NCI-H1092 (cell line): Measurements from ENCODE around the gene CYP2A6.
"Not testable (repeated sequence)": the region's sequence is repeated elsewhere in the genome, so short reads cannot be mapped to it uniquely, and the experiment has no call there.

Experiments used
- DNase-seq: peaks from one replicate; lab custom pipeline; 2025; lab: John Stamatoyannopoulos, UW

CYP2A6 gene

DNA sequence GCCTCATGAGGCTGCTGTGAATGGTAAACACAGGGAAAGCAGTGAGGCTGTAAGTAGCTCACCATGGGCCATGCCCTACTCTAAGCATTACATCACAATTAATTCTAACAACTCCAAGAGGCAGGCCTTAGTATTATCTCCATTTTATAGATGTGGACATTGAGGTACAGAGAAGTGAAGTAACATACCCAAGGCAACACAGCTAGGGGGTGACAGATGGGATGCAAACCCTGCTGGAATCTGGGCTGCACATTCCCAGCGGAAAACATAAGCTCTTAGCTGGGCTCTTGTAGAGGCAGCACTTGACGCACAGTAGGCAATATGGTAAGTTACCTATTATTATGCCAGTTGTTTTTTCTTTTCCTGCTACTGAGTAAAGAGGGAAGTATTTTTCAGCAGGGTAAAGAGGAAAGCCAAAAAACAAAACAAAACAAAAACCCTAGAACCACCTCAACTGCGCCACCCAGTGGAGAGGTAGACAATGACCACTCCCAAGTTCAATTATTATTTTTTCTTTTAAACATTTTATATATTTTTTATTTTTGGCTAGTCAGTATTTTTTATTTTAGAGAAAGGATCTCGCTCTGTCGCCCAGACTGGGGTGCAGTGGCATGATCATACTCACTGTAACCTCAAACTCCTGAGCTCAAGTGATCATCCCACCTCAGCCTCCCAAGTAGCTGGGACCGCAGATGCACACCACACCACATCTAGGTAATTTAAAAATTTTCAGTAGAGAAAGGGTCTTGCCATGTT is 30.6 kb downstream of the CYP2A6 start:
- DNase-seq = not testable (repeated sequence)

DNA sequence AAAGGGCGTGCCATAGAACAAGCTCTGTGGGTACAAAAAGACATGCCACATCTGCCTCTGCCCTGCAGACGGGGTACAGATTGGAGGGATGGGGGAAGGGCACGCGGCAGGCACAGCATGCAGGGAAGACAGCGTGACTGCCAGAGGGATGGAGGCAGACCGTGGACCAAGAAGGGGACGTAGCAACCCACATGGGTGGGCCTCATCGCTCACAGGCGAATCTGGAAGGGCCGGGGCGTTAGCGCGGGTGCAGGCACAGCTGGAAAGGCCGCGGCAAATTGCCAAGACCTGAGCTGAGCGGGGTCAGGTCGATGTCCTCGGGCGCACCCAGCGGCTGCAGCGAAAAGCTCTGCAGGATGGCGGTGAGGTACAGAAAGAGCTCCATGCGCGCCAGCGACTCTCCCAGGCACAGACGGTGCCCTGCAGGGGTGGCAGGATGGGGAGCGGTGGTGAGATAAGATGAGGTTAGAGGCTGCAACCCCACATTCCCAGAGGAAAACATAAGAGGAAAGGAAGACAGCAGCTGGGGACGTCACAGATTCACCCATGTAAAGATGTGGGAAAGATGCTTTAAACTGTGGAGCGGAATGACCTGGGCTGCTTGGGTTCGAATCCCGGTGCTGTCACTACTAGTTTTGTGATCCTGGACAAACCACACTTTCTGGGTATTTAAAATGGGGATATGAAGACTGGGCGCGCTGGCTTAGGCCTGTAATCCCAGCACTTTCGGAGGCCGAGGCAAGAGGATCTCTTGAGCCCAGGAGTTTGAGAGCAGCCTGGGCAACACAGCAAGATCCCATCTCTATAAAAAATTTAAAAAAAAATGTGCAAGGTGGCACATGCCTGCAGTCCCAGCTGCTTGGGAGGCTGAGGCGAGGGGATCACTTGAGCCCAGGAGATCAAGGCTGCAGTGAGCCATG is 31.5 kb downstream of the CYP2A6 start:
- not testable (repeated sequence) for DNase-seq

DNA sequence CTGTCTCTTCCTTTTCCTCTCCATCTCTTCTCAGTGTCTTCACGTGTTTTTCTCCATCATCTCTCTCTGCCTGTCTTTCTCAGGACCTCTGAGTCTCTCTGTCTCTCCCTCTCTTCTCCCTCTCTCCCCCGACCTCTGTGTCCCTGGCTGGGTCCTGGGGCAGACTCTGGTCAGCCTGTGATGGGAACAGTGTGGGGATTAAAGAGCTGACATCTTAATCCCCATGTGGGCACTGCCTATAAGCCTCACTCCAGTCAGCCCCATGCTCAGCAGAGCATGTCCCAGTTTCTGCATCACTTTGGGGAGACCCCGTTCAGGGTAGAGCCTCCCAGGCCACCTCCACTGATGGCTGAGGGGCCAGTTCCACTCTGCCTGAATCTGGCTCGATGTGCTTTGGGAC is 35.0 kb downstream of the CYP2A6 start:
- no peak for DNase-seq

DNA sequence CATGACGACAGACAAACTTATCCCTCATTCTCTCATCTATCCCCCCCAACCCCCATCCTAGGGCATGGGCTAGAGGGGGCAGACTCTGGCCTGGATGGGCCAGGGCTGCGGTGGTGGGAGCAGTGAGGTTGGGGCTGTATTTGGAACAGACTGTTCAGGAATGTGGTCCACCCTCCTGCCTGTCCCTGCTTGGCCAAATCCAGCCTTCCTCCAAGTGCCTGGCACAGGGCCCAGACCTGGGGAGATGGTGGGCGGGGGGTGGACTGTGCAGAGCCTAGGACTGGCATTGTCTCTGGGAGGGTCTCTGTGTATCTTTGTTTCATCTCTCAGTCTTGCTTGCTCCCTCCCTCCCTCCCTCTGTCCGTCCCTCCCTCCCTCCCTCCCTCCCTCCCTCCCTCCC is 37.1 kb downstream of the CYP2A6 start:
- no peak for DNase-seq

DNA sequence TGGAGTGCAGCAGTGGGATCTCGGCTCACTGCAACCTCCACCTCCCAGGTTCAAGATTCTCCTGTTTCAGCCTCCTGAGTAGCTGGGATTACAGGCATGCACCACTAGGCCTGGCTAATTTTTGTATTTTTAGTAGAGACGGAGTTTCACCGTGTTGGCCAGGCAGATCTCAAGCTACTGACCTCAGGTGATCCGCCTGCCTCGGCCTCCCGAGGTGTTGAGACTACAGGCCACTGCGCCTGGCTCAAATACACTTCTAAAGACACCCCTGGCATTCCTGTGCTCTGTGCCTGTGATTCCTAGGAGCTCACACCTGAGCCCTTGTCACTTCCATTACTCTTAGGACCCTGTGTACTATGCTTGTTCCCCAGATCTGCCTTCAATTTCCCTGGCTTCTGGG is 37.7 kb downstream of the CYP2A6 start:
- not testable (repeated sequence) for DNase-seq

DNA sequence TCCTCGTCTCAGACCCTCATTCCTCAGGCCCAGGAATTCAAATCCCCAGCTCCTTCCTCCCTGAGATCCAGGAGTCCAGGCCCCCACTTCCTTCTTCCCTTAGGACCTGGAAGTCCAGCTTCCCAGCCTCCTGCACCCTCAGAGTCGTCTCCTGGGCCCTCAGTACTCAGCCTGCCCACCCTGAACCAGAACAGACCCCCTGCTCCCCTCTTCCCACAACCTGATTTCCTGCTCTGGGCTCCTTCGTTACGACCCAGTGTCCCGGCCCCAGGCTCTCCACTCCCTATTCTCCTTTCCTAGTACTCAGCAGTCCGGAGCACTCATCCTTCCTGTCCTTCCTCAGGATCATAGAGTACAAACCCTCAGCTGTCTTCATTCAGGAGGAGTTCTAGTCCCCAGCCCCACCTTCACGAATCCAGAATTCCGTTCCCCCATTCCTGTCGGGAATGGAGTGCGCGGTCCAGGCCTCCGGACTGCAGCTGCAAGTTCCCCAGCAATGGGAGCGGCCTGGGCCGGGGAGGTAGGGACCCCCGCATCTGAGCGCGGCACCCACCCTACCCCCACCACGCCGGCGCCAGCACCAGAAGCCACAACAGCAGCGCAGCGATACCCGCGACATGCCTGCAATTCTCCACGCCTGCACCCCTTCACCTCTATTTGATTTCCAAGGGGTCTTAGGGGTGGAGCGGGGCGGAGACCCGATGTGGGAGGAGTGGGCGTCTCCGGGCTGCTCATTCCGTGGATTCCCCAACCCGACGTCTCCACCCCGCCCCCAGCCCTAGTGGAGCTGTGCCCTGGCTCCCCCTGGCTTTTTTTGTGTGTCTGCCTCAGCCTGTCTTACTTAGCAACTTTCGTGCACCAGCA is 38.5 kb downstream of the CYP2A6 start:
- DNase-seq = no peak

DNA sequence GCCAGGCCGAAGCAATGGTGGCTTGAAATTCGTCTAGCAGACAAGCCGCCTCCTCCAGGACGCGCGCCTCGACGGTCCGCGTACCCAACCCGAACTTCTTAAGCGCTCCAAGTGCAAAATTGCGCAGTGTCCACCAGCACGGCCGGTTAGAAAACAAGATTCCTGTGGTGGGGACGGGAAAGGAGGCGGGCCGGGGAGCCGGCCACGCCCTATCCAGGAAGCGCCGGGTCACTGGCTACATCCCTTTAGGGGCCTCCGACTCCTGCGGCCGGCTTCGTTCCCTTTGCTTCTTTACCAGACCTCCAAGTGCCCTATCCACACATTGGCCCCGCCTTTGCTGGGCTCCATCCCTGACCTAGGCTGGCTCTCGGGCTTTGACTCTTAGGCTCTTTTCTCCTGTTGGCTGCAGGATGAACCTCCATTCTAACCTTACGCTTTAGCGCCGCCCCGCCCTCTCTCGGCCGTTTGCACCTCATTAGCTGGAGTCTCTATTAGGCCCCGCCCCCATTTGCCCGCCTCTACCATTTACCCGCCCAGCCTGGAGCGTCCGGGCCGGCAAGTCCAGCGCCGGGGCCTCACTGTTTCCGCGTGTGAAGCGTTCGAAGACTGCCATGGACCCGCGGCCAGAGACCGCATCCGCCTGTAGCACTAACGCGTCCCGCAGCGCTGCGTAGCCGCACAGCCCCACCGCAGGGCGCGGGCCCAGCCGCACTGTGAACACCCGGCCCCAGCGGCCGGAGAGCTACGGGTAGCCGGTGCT is 39.4 kb downstream of the CYP2A6 start:
- not testable (repeated sequence) for DNase-seq

DNA sequence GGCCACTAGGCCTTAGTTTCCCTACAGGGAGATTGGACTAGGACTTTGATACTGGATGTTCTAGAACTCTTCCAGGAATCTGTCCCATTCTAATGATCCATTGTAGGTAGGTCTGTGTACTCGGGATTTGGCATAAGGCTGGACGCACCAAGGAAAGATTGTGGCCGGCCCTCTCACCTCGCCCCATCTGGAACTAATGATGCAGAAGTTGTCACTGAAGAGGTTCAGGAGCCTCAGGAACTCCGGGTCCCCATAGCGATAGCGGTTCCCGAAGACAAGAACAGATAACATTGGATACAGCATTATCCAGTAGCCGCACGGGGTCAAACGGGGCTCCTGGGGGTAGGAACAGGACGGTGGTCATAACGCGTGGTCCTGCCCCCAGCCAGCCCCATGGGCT is 40.1 kb downstream of the CYP2A6 start:
- no peak for DNase-seq

DNA sequence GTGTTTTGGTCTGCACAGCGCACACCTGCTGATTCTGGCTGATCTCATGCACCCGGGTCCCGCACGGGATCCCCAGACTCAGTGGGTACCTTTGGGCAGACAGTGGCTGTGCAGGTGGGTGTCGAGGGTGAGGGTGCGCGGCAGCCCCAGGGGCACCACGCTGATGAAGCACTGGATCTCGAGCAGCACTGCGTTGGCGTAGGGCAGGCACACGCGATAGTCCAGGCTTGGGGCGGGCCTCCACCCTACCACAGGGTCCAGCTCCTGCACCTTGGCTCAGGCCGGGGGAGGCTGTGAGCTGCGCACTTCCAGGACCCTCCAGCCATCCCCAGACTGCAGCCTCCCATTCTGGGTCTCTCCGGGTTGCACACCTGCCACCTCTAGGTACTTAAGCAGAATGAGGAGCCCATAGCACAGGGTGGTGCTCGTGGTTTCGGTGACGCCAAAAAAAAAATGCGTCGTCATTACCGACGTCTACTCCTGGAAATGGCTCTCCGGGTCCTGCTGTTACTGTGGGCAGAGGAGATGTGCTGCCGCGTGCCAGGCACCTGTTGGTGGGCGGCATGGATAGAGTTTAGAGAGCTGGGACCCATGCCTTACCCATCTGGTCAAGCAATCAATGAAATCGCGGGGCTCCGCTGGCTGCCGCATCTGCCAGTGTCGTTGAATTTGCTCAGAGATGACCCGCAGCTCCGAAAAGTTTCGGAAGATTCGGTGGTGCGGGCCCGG is 40.7 kb downstream of the CYP2A6 start:
- DNase-seq = no peak

DNA sequence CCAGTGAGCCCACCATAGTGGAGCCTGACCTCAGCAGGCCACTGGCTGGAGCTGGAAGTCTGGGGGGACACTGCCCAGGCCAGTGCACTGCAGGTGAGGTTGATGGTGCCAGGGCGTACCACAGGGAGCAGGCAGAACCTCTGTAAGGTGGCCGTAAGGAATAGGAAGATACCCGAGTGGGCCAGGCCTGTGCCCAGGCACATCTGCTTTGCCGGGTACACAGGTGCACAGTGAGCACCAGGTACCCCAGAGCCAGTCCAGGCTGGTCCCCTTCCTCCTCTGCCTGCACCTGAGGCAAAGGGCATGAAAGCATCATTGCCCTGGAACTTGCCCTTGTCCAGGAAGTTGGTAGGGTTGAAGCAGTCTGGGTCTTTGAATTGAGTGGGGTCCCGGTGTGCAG is 41.8 kb downstream of the CYP2A6 start:
- DNase-seq = no peak

DNA sequence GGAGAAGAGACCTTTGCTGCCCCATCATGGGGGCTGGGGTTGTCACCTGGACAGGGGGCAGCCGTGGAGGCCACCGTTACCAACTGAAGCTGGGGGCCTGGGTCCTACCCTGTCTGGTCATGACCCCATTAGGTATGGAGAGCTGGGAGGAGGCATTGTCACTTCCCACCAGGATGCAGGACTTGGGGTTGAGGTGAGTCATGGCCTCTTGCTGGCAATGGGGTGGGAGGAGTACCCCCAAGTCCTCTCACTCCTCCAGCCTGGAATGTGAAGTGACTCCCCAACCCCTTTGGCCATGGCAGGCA is 42.3 kb downstream of the CYP2A6 start:
- no peak for DNase-seq

DNA sequence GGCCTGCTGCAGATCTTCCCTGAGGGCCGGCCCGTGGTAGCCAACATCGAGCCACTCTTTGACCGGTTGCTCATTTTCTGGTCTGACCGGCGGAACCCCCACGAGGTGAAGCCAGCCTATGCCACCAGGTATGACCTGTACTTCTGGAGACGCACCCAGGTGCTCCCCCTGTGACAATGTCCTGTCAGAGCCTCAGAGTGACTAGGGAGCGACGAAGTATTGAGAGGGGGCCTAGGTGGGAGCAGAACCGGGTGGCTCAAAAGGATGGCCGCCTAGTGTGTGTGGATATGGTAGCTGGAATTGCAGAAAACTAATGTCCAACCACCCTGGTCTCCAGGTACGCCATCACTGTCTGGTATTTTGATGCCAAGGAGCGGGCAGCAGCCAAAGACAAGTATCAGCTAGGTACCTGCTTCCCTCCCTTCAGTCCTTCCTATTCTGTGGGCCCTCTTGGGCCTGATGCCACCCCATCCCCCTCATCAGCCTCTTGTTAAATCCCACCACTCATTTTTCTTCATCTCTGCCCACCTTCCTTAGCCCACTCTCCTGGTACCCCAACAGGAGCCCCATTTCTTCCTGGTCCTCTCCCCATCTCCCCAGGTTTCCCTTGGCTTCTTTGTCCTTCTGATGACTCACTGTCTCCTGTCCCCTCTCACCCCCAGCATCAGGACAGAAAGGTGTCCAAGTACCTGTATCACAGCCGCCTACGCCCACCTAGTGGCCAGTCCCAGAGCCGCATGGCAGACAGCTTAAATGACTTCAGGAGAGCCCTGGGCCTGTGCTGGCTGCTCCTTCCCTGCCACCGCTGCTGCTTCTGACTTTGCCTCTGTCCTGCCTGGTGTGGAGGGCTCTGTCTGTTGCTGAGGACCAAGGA is 42.9 kb downstream of the CYP2A6 start:
- DNase-seq = no peak

DNA sequence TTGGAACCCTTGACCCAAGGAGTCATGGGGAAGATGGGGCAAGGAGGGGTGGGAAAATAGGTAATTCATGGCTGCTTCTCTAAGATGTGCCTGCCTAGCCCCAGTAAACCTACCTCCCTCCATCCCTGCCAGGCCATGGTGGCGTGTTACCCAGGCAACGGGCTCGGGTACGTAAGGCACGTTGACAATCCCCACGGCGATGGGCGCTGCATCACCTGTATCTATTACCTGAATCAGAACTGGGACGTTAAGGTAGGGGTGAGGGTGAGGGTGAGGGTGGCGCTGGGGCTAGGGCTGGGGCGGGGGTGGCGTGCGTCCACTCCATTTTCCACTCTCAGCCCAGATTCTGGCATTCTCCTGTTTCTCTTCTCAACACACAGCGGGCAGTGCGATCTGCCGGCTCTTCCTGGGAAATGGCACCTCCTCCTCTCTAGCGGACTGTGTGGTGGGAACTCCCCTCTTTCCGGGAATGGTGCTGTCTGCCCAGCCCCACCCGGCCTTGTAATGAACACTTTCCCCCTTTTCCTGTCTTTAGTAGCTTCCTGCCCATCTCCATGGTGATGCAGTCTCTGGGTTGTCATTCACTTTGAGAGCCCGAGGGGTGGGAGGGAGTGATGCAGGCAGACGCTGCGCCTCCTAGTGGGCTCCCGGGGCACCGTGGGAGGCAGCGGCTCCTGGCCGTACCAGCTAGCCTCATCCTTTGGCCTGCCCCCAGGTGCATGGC is 43.7 kb downstream of the CYP2A6 start:
- DNase-seq = no peak

DNA sequence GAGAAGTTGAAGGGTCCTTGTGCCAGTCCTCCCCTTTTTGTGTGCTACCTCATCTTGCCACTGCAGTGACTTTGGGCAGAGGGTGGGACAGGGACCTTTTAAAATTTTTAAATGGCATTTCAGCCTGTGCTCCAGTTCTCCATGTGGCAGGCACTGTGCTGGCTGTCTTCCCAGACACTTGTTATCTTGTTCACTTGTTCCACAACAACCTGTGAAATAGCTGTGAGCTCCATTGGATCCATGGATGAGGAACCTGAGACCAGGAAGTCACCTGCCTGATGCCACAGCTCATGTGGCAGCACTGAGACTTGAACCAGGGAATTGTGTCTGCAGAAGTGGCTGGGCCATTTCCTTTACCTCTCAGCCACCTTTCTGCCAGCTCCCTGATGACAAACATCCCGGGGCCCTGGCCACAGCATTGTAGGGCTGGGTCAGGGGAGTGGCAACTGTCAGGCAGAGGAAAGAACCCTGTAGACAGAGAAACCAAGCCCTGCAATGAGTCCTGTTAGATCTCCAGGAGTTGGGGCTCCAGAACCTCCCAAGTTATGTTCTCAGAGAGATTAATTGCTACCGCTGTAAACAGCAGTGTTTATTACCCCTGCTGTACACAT is 44.9 kb downstream of the CYP2A6 start:
- DNase-seq = no peak

DNA sequence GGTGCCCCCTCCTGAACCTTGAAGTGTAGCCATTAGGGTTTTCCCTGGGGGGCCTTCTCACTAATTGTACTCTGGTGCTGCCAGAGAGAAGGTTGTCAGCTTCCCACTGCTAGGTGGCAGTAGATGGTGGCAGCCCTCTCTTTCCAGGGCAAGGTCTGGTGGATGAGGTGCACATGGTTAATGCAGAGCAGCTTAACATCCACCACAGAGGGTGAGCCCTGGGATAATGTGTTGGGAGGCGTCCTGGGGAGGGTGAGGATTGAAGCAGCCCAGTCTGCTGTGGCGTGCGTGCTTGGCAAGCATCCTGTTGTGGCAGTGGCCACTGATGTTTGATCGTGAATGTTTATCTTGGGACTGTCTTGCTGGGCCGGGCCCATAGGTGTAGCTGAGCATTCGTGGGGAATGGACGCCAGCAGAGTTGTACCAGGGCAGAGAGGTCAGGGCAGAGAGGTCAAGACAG is 45.4 kb downstream of the CYP2A6 start:
- no peak for DNase-seq

DNA sequence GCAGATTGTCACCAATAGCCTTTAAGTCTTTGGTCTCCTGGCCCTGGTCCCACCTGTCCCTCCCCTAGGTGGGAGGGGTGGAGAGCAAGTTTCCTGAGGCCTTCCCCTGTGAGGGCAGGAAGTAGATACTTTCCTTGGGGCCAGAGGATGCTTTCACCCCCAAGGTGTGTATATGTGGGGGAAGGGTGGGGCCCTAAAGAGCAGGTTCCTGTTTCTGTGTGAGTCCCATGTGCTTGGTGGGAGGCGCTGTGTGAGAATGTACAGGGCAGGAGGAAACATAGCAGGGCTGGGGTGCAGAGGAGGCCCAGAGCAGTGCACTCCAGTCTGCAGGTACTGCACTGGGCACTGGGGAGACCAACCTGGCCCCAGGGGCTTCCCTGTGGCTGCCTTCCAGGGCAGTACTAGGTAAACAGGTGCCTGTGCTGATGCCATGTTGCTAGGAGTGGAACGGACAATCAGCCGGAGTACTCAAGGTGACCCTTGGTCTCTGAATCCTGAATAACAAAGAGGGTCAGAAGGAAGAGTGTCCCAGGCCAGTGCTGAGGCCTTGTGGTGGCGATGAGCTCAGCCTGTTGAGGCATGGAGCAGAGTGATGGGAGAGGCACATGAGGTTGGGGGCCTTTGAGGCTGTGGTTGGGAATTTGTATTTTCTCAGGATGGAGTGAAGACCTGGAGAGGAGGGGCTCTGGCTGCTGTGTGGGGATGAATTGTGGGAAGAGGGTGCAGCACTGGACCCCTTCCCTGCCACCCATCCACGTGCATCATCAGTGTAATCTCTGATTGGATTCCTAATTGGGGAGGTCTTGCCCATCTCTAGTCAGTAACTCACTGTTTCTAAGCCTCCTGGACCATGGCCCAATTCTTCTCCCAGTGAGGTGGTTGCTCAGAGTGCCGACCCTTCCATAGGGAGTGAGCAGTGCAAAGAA is 46.1 kb downstream of the CYP2A6 start:
- no peak for DNase-seq

DNA sequence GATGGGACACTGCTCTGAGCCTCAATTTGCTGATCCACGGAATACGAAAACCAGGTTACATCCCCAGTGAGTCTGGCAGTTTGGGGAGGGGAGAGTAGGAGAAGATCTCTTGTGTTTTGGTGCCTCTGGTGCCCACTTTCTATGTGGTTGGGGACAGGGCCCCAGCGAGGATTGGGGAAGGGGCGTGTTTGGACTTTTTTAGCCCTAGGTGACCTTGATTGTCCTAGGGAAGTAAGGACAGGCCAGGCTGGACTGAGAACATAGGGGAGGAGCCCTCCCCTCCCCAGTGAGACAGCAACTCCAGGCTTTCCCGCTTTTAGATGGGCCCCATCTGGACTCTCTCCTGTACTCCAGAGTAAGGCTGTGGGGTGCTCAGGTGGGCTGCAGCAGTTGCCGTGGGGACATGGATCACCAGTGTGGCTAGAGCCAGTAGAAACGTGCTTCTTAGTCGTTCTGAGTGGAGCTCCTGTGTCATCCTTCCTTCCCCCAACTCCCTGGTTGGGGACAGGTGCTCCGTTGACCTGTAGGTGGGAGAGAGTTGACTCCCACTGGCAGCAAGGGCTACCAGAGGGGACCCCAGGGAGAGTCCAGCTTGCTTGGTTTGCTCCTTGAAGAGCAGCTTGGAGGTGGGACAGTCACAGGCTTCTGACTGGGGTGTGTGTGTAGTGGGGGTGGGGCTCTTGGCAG is 46.9 kb downstream of the CYP2A6 start:
- no peak for DNase-seq
